GM18519 (cell line): ENCODE measurements around the gene HYAL4.
"Not testable (repeated sequence)": the region's sequence is repeated elsewhere in the genome, so short reads cannot be mapped to it uniquely, and the experiment has no call there.

ENCODE experiments used
- ATAC-seq: cut with Tn5 transposase; IDR thresholded peaks from one replicate; pipeline ENCODE4 v1.9.1; 2021; ENCODE audit warnings: mild to moderate bottlenecking, moderate library complexity; ENCODE audit not compliant: unreplicated experiment, low FRiP score

Gene HYAL4

GRCh38 chr7:123845823-123846216 lies 851 bp downstream of the HYAL4 start:
- no peak for ATAC-seq

- no peak for ATAC-seq
Observed at GRCh38 chr7:123846217-123846891, 1.4 kb downstream of the HYAL4 start.

- ATAC-seq = no peak
Observed at GRCh38 chr7:123847868-123848267, 2.9 kb downstream of the HYAL4 start.

GRCh38 chr7:123849855-123850254 lies 4.9 kb downstream of the HYAL4 start:
- no peak for ATAC-seq

GRCh38 chr7:123851404-123851803 lies 6.4 kb downstream of the HYAL4 start:
- not testable (repeated sequence) for ATAC-seq

GRCh38 chr7:123854291-123854690 lies 9.3 kb downstream of the HYAL4 start:
- not testable (repeated sequence) for ATAC-seq

GRCh38 chr7:123856428-123856827 lies 11.5 kb downstream of the HYAL4 start:
- not testable (repeated sequence) for ATAC-seq

GRCh38 chr7:123860848-123861247 lies 15.9 kb downstream of the HYAL4 start:
- no peak for ATAC-seq

GRCh38 chr7:123862775-123863174 lies 17.8 kb downstream of the HYAL4 start:
- ATAC-seq = no peak

GRCh38 chr7:123863461-123863860 lies 18.5 kb downstream of the HYAL4 start:
- ATAC-seq = no peak

- no peak for ATAC-seq
Observed at GRCh38 chr7:123864012-123864411, 19.0 kb downstream of the HYAL4 start.

GRCh38 chr7:123864436-123864835 lies 19.5 kb downstream of the HYAL4 start:
- no peak for ATAC-seq

- no peak for ATAC-seq
Observed at GRCh38 chr7:123864966-123865365, 20.0 kb downstream of the HYAL4 start.

- peak; percentile 92 for ATAC-seq
Observed at GRCh38 chr7:123865517-123866117, 20.6 kb downstream of the HYAL4 start.

GRCh38 chr7:123867225-123867624 lies 22.3 kb downstream of the HYAL4 start:
- no peak for ATAC-seq

- ATAC-seq = peak; percentile 89
Observed at GRCh38 chr7:123871998-123872867, 27.3 kb downstream of the HYAL4 start.

GRCh38 chr7:123872908-123873307 lies 27.9 kb downstream of the HYAL4 start:
- ATAC-seq = no peak

GRCh38 chr7:123876557-123877256 lies 31.7 kb downstream of the HYAL4 start:
- ATAC-seq = no peak

GRCh38 chr7:123879628-123880027 lies 34.7 kb downstream of the HYAL4 start:
- ATAC-seq = no peak

- ATAC-seq = no peak
Observed at GRCh38 chr7:123881300-123881699, 36.3 kb downstream of the HYAL4 start.

- ATAC-seq = no peak
Observed at GRCh38 chr7:123883154-123883553, 38.2 kb downstream of the HYAL4 start.
